ENCODE results near the gene SCD5.

Gene SCD5

DNA sequence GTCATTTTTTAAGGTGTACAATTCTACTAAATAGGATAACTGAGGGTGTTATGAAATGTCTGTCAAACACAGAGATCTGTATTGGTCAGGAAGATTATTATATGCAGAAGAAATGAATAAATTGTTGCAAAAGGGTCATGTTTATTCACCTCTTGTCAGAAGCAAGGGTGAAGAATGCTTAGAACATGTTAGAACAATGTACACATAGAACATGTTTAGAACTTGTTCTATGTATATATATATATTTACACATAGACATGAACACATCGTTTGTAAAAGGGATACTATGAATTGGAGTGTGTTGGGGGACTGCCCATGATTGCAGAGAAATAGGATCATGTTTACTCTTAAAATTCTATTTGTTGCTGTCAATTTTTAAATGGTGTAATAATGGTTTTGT, 208.8 kb downstream of the SCD5 start:
- H3K4me3 ChIP-seq (ENCODE audit: low read depth, low read length) = no peak overlapping the region
- TF ChIP-seq, protein P1, sequence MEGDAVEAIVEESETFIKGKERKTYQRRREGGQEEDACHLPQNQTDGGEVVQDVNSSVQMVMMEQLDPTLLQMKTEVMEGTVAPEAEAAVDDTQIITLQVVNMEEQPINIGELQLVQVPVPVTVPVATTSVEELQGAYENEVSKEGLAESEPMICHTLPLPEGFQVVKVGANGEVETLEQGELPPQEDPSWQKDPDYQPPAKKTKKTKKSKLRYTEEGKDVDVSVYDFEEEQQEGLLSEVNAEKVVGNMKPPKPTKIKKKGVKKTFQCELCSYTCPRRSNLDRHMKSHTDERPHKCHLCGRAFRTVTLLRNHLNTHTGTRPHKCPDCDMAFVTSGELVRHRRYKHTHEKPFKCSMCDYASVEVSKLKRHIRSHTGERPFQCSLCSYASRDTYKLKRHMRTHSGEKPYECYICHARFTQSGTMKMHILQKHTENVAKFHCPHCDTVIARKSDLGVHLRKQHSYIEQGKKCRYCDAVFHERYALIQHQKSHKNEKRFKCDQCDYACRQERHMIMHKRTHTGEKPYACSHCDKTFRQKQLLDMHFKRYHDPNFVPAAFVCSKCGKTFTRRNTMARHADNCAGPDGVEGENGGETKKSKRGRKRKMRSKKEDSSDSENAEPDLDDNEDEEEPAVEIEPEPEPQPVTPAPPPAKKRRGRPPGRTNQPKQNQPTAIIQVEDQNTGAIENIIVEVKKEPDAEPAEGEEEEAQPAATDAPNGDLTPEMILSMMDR (IDR thresholded peaks at IDR 0.05; ENCODE audit: insufficient read depth, low read depth, low read length, missing control alignments) = no peak
- no peak for DNase-seq (ENCODE audit: low read depth)

DNA sequence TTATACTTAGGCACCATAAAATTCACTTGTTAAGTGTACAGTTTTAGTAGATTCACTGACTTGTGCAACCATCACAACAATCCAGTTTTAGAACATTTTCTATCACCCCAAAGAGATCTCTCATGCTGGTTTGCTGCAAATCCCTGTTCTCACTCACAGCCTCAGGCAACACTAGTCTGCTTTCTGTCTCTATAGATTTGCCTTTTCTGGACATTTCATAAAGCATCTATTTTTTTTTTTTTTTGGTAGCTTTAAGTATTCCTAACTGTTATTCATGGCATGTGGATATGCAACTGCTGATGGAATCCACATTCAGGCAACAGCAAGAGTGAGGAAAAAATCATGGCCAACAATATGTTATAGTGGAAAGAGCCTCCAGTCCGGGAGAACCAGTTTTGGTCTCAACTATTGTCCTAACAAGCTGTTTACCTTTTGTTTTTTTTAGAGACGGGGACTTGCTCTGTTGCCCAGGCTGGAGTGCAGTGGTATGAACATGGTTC, 209.8 kb downstream of the SCD5 start:
- TF ChIP-seq, protein P1 (IDR thresholded peaks at IDR 0.05; ENCODE audit: insufficient read depth, low read depth, low read length, missing control alignments) = no peak
- no peak for DNase-seq (ENCODE audit: low read depth)
- H3K4me3 ChIP-seq (ENCODE audit: low read depth, low read length) = no peak overlapping the region

DNA sequence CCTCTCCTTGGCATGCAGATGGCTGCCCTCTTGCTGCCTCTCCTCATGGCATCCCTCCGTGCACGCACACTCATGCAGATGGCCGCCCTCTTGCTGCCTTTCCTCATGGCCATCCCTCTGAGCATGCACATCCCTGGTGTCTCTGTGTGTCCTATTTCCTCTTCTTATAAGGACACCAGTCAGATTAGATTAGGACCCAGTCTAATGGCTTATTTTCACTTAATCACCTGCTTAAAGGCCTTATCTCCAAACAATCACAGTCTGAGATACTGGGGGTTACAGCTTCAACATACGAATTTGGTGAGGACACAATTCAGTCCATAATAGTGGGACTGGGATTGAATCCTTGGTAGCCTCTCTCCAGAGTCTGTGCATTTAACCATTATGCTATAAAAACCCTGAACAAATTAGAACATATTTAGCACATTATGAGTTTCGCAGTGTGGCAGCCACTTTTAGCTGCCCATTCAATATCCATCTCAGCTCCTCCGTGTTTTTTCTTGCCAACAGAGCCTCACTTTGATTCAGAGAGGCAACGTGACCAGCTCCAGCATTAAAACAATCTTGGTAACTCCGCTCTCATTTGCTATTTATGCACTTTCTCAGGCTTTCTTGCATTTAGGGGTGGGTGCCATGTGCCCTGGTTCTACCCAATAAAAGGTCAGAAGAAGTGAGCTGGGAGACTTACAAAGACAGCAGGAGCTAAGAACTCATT, 210.6 kb downstream of the SCD5 start:
- TF ChIP-seq, protein P1 (IDR thresholded peaks at IDR 0.05; ENCODE audit: insufficient read depth, low read depth, low read length, missing control alignments) = no peak
- DNase-seq (ENCODE audit: low read depth) = no peak
- H3K4me3 ChIP-seq (ENCODE audit: low read depth, low read length) = no peak overlapping the region

DNA sequence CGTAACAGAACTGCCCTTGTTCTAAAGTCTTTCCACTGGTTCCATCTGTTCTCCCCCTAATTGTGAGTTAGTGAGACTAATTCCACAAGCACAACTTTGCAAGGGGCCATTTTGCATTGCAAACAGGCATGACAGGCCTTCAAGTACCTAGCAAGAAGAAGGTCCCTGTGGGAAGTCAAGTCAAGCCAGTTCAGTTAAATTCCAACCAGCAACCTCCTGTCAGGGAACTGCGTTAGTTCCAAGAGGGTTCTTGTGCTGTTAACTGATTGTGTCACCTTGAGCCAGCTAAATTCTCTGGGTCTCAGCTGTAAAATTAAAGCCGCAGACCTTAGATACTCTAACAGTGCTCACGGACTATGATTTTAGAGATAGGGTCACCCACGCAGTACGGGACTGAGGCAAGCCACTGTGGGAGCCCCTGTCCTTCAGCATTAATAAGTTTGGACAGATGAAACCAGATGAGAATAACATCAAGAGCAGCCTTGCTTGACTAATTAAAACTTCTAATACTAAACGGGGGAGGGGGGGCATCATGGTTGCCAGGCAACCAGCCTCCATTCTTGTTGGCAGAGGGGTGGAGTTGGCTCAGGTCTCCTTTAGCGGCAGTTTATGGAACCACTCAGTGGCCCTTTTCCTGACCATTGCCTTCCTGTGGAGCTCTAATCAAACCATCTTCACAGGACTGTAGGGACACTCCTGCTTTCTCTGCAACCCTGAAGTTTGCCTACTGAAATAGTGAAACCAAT, 212.7 kb downstream of the SCD5 start:
- TF ChIP-seq, protein P1 (IDR thresholded peaks at IDR 0.05; ENCODE audit: insufficient read depth, low read depth, low read length, missing control alignments) = no peak
- no peak for DNase-seq (ENCODE audit: low read depth)
- no peak overlapping the region for H3K4me3 ChIP-seq (ENCODE audit: low read depth, low read length)

DNA sequence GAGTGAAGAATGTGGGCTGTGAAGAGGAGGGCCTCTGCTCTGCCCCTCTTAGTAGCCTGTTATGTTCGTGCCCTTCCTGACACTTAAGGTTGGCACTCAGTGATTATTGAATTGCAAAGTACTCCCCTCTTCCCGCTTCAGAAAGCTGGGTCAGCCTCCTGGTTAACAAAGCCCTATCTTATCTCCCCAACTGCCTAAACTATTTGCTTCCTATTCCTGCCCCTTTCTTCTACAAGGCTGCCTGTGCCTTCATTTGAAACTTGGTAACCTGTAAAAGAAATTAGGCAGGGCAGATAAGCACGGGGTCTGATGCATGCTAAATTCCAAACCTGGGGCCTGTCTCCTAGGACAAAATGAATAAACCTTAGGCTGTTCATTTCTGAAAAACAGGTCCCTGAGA, 213.7 kb downstream of the SCD5 start:
- no peak overlapping the region for H3K4me3 ChIP-seq (ENCODE audit: low read depth, low read length)
- no peak for DNase-seq (ENCODE audit: low read depth)
- TF ChIP-seq, protein P1 (IDR thresholded peaks at IDR 0.05; ENCODE audit: insufficient read depth, low read depth, low read length, missing control alignments) = no peak

DNA sequence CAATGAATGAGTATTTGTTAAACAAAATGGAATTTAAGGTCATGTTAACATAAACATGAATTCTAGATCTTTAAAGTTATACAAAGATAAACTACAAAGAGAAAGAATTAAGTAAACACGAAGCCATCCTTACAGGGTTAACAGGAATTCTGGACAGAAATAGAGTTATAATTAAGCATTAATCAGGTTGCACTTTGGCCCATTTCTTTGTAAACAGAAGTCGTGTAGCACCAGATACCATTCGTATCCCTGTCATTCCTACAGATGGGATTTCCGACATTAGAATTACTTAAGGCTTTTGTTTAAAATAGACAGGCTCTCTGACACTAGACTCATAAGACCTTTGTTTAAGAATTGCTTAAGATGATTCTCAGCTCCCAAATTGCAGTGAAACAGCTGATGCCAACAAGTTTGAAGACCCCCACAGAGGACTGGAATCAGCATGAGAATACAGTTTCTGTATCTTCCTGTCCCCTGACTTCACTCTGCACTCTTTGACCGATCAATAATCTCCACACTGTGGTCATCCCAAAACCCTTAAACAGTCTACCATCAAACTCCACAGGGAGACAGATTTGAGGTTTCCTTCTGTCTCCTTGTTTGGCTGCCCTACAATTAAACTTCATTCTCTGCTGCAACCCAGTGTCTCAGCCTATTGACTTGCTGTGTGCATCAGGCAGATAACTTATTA, 214.6 kb downstream of the SCD5 start:
- TF ChIP-seq, protein P1 (IDR thresholded peaks at IDR 0.05; ENCODE audit: insufficient read depth, low read depth, low read length, missing control alignments) = no peak
- H3K4me3 ChIP-seq (ENCODE audit: low read depth, low read length) = no peak overlapping the region
- DNase-seq (ENCODE audit: low read depth) = no peak

All from GM12865 (cell line).